ENCODE measurements around the gene UBE2D2.

Gene UBE2D2

GRCh38 chr5:139668064-139668880, 107.1 kb downstream of the UBE2D2 start:
- peaks cover 23% of the 10 kb centered on the region for H3K4me1 ChIP-seq (ENCODE audit: insufficient read depth, poor library complexity, severe bottlenecking)
- H3K9me3 ChIP-seq (ENCODE audit: severe bottlenecking) = no peaks in the 10 kb centered on the region
- peak overlapping the region; percentile 57 for H3K27ac ChIP-seq (ENCODE audit: poor library complexity, severe bottlenecking)
- H3K4me3 ChIP-seq (ENCODE audit: severe bottlenecking) = peak overlapping the region; percentile 30
- no peaks in the 10 kb centered on the region for H3K36me3 ChIP-seq (ENCODE audit: low read depth)
- ATAC-seq (ENCODE audit: low read depth) (peak; percentile 69), DNase-seq (ENCODE audit: low spot score) (no peak)
- H3K27me3 ChIP-seq (ENCODE audit: insufficient read depth, poor library complexity, severe bottlenecking) = no peaks in the 10 kb centered on the region
- no peak for TF ChIP-seq CTCF (IDR thresholded peaks at IDR 0.05; ENCODE audit: poor library complexity, severe bottlenecking)

DNA sequence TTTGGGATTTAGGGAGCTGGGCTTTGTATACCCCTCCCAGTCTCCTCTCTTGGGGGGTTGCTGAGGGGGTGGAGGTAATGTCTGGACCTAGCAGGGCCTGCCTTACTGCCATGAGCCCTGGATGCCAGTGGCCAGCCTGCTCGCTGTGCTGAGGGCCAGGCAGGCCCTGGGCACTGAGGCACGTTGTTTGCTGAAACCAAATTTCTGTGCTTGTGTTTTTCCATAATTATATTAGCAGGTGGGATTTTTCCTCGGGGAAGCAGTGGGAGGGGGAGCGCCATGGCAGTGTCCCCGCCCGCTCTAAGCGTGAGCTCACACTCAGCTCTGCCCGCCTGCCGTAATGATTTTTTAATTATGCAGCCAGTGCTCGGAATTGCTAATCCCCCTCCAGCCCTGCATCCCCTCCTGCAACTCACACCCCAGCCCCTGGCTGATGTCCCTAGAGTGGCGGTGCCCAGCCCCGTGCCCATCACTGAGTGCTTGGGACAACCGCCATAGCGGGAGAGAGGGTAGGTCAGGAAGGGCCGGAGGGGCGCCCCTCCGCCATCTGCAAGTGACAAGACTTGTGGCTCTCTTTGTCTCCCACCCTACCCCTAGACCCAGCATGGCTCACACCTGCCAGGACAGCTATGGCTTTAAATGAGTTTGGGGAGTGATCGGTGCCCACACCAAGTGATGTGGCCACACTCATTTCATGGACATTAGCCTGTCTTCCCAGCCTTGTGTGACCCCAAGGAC, 108.0 kb downstream of the UBE2D2 start:
- H3K27ac ChIP-seq (ENCODE audit: poor library complexity, severe bottlenecking) = peak overlapping the region; percentile 57
- peaks cover 23% of the 10 kb centered on the region for H3K4me1 ChIP-seq (ENCODE audit: insufficient read depth, poor library complexity, severe bottlenecking)
- no peaks in the 10 kb centered on the region for H3K9me3 ChIP-seq (ENCODE audit: severe bottlenecking)
- TF ChIP-seq CTCF (IDR thresholded peaks at IDR 0.05; ENCODE audit: poor library complexity, severe bottlenecking) = no peak
- no peaks in the 10 kb centered on the region for H3K27me3 ChIP-seq (ENCODE audit: insufficient read depth, poor library complexity, severe bottlenecking)
- ATAC-seq (ENCODE audit: low read depth) = no peak
- no peak for DNase-seq (ENCODE audit: low spot score)
- no peaks in the 10 kb centered on the region for H3K36me3 ChIP-seq (ENCODE audit: low read depth)
- no peak overlapping the region for H3K4me3 ChIP-seq (ENCODE audit: severe bottlenecking)

- Histone ChIP-seq H3K27me3 (ENCODE audit: insufficient read depth, poor library complexity, severe bottlenecking) (no peaks in the 10 kb centered on the region), H3K36me3 (ENCODE audit: low read depth) (no peaks in the 10 kb centered on the region), H3K9me3 (ENCODE audit: severe bottlenecking) (no peaks in the 10 kb centered on the region), H3K4me1 (ENCODE audit: insufficient read depth, poor library complexity, severe bottlenecking) (peaks cover 23% of the 10 kb centered on the region), H3K4me3 (ENCODE audit: severe bottlenecking) (no peak overlapping the region), H3K27ac (ENCODE audit: poor library complexity, severe bottlenecking) (no peak overlapping the region)
- TF ChIP-seq CTCF (IDR thresholded peaks at IDR 0.05; ENCODE audit: poor library complexity, severe bottlenecking) = no peak
- DNase-seq (ENCODE audit: low spot score) (no peak), ATAC-seq (ENCODE audit: low read depth) (no peak)
These were observed 108.7 kb downstream of the UBE2D2 start for GRCh38 chr5:139669662-139670368.

GRCh38 chr5:139670369-139671095, 109.4 kb downstream of the UBE2D2 start:
- peak; percentile 47 for TF ChIP-seq CTCF (IDR thresholded peaks at IDR 0.05; ENCODE audit: poor library complexity, severe bottlenecking)
- H3K4me1 ChIP-seq (ENCODE audit: insufficient read depth, poor library complexity, severe bottlenecking) = peaks cover 23% of the 10 kb centered on the region
- no peak overlapping the region for H3K4me3 ChIP-seq (ENCODE audit: severe bottlenecking)
- H3K27ac ChIP-seq (ENCODE audit: poor library complexity, severe bottlenecking) = peak overlapping the region; percentile 5
- H3K36me3 ChIP-seq (ENCODE audit: low read depth) = no peaks in the 10 kb centered on the region
- ATAC-seq (ENCODE audit: low read depth) (no peak), DNase-seq (ENCODE audit: low spot score) (no peak)
- H3K9me3 ChIP-seq (ENCODE audit: severe bottlenecking) = no peaks in the 10 kb centered on the region
- H3K27me3 ChIP-seq (ENCODE audit: insufficient read depth, poor library complexity, severe bottlenecking) = no peaks in the 10 kb centered on the region

Data from RWPE2 (cell line).